ENCODE data around the gene CTNNA2. TPM values are rescaled to one million over a fixed set of nuclear protein-coding genes. Genes with fewer than 3 reads are reported as not detected.

CTNNA2 gene
- total and polyA plus RNA-seq, 2 of the 8 experiments (the other 6 are each of a cell fraction or from before 2014, with no cell fraction given), result 3.9 to 9.0 TPM

DNA sequence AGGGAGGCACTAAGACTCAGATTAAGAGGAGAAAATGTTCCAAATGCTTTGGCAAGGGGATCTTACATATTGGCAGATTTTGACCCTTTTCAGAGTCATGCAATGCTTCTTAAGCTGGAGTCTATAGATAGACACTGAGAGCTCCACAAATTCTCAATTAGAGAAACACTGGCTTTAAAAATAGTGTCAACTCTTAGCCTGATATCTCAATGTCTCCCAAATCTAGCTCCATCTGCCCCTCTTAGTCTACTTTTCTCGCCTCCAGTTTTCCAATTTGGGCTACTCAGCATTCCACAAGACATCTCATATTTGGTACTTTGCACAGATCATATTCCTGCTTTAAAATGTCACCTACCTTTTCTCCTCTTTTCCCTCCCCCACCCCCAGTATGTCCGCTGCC is 559.1 kb downstream of the CTNNA2 start (continued):
- TF ChIP-seq, protein P1, sequence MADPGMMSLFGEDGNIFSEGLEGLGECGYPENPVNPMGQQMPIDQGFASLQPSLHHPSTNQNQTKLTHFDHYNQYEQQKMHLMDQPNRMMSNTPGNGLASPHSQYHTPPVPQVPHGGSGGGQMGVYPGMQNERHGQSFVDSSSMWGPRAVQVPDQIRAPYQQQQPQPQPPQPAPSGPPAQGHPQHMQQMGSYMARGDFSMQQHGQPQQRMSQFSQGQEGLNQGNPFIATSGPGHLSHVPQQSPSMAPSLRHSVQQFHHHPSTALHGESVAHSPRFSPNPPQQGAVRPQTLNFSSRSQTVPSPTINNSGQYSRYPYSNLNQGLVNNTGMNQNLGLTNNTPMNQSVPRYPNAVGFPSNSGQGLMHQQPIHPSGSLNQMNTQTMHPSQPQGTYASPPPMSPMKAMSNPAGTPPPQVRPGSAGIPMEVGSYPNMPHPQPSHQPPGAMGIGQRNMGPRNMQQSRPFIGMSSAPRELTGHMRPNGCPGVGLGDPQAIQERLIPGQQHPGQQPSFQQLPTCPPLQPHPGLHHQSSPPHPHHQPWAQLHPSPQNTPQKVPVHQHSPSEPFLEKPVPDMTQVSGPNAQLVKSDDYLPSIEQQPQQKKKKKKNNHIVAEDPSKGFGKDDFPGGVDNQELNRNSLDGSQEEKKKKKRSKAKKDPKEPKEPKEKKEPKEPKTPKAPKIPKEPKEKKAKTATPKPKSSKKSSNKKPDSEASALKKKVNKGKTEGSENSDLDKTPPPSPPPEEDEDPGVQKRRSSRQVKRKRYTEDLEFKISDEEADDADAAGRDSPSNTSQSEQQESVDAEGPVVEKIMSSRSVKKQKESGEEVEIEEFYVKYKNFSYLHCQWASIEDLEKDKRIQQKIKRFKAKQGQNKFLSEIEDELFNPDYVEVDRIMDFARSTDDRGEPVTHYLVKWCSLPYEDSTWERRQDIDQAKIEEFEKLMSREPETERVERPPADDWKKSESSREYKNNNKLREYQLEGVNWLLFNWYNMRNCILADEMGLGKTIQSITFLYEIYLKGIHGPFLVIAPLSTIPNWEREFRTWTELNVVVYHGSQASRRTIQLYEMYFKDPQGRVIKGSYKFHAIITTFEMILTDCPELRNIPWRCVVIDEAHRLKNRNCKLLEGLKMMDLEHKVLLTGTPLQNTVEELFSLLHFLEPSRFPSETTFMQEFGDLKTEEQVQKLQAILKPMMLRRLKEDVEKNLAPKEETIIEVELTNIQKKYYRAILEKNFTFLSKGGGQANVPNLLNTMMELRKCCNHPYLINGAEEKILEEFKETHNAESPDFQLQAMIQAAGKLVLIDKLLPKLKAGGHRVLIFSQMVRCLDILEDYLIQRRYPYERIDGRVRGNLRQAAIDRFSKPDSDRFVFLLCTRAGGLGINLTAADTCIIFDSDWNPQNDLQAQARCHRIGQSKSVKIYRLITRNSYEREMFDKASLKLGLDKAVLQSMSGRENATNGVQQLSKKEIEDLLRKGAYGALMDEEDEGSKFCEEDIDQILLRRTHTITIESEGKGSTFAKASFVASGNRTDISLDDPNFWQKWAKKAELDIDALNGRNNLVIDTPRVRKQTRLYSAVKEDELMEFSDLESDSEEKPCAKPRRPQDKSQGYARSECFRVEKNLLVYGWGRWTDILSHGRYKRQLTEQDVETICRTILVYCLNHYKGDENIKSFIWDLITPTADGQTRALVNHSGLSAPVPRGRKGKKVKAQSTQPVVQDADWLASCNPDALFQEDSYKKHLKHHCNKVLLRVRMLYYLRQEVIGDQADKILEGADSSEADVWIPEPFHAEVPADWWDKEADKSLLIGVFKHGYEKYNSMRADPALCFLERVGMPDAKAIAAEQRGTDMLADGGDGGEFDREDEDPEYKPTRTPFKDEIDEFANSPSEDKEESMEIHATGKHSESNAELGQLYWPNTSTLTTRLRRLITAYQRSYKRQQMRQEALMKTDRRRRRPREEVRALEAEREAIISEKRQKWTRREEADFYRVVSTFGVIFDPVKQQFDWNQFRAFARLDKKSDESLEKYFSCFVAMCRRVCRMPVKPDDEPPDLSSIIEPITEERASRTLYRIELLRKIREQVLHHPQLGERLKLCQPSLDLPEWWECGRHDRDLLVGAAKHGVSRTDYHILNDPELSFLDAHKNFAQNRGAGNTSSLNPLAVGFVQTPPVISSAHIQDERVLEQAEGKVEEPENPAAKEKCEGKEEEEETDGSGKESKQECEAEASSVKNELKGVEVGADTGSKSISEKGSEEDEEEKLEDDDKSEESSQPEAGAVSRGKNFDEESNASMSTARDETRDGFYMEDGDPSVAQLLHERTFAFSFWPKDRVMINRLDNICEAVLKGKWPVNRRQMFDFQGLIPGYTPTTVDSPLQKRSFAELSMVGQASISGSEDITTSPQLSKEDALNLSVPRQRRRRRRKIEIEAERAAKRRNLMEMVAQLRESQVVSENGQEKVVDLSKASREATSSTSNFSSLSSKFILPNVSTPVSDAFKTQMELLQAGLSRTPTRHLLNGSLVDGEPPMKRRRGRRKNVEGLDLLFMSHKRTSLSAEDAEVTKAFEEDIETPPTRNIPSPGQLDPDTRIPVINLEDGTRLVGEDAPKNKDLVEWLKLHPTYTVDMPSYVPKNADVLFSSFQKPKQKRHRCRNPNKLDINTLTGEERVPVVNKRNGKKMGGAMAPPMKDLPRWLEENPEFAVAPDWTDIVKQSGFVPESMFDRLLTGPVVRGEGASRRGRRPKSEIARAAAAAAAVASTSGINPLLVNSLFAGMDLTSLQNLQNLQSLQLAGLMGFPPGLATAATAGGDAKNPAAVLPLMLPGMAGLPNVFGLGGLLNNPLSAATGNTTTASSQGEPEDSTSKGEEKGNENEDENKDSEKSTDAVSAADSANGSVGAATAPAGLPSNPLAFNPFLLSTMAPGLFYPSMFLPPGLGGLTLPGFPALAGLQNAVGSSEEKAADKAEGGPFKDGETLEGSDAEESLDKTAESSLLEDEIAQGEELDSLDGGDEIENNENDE (IDR thresholded peaks at IDR 0.05; ENCODE audit: insufficient replicate concordance, low read length), result no peak
- no peak for TF ChIP-seq BACH1 (IDR thresholded peaks at IDR 0.05; ENCODE audit: low read length)
- no peak for TF ChIP-seq PHF8 (conservative IDR thresholded peaks at IDR 0.05; ENCODE audit: low read depth, low read length)
- TF ChIP-seq, protein P2, sequence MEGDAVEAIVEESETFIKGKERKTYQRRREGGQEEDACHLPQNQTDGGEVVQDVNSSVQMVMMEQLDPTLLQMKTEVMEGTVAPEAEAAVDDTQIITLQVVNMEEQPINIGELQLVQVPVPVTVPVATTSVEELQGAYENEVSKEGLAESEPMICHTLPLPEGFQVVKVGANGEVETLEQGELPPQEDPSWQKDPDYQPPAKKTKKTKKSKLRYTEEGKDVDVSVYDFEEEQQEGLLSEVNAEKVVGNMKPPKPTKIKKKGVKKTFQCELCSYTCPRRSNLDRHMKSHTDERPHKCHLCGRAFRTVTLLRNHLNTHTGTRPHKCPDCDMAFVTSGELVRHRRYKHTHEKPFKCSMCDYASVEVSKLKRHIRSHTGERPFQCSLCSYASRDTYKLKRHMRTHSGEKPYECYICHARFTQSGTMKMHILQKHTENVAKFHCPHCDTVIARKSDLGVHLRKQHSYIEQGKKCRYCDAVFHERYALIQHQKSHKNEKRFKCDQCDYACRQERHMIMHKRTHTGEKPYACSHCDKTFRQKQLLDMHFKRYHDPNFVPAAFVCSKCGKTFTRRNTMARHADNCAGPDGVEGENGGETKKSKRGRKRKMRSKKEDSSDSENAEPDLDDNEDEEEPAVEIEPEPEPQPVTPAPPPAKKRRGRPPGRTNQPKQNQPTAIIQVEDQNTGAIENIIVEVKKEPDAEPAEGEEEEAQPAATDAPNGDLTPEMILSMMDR (IDR thresholded peaks at IDR 0.05; ENCODE audit: control extremely low read depth in 1 of 3, insufficient read depth in 1 of 3, low read depth in 1 of 3, low read length in 3 of 3), result no peak
- TF ChIP-seq SIRT6 (IDR thresholded peaks at IDR 0.05; ENCODE audit: low read length), result no peak
- TF ChIP-seq JUN (IDR thresholded peaks at IDR 0.05; ENCODE audit: low read depth, low read length), result no peak
- TF ChIP-seq KDM5A (IDR thresholded peaks at IDR 0.05; ENCODE audit: low read length), result no peak
- TF ChIP-seq RFX5 (IDR thresholded peaks at IDR 0.05; ENCODE audit: borderline replicate concordance, low read depth, low read length), result no peak
- no peak for TF ChIP-seq TAF1 (IDR thresholded peaks at IDR 0.05; ENCODE audit: low read depth, low read length)
- no peak for TF ChIP-seq SRF (IDR thresholded peaks at IDR 0.05; ENCODE audit: low read depth, low read length)

All from H1 (cell line).